RCC 7860 (cell line): ENCODE data around the gene HLX.
A peak's percentile ranks its signal among the peaks of the same experiment; 100 is the strongest.

Experiments
- DNase-seq: peaks from one replicate; pipeline ENCODE4 v3.0.0-alpha.2; 2015; ENCODE audit warnings: low spot score
- FAIRE-seq: peaks from 2 replicates; lab custom pipeline; 2012; peaks lifted over from hg19 to GRCh38; lab: Jason Lieb, UNC

The HLX gene

DNA sequence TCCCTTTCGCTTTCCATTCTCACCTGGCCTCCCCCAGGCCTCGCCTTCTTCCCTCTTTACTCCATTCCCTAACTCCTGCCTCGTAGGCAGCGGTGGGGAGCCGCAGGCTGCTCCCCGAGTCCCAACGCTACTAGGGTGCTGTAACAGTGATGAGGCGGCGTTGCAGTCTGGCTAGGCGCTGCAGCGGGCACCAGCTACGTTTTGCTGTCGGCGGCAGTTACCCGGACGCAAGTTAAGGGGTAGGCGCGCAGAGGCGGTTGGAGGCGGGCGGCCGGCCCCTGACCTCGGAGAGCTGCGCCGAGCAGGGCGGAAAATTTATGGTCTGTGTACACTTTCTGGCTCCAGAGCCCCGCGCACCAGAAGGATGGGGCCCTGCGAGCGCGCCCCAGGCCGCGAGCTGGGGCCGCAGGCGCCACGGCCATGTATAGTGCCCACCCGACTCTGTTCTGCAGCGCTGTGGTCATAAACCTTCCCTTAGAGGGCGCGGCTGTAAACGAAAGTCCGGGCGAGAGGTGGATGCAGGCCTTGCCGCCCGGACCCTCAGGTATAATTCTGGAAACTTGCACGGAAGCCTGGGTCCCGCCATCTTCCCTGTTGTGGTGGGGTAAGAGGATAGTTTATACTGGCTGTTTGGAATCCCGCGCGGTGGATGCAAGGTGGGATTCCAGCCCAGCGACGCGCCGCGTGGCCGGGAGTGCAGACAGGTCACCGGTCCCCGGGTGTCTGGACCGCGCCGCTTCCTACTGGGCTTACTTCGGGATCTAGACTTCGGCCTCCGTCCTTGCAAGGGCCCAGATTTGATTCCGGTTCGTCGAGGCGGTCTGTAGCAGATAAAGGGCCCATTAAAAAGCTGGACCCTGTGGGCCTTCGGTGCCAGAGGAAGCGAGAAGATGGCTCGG, 15.0 kb downstream of the HLX start:
- no peak for DNase-seq

DNA sequence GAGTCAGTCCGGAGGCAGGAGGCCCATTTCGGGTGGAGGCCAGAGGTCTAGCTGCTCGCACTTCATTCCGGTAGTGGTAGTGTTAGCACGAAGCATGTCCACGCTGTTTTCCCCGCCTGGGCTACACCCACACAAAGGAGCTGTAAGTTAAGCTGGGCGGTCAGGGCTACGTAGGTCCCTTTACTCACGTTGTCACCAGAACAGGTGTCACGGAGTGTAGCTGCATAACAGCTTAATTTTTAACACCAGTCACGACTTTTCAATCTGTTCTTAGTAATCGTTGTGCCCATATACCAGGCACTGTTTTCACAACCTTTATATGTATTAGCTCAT, 15.6 kb downstream of the HLX start:
- no peak for FAIRE-seq
- DNase-seq: no peak

More for the DNA sequence above, 15.0 kb downstream of the HLX start:
- FAIRE-seq: no peak

DNA sequence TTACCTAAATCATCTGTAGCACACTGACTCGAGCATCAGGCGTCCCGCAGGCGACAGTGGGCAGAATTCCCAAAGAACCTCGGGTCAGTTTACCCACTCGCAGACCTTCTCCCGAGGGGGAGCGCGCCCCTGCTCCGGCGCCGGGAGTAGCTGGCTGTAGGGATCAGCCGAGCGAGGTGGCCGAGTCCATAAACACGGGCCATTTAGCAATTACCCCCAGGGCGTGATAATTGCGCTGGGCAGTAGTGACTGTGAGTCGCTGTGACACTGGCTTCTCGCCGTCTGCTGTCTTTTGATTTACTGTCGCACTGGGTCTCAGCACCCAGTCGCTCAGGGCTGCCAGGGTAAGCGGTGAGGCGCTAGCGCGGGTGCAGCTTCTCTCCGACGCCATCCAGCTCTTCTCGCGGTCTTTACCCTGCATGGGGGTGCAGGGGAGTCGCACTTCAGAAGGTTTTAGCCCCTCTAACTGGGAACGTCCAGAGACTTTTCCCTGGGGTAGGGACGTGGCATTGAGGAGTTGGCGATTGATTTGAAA, 16.2 kb downstream of the HLX start:
- DNase-seq: no peak
- FAIRE-seq: no peak

DNA sequence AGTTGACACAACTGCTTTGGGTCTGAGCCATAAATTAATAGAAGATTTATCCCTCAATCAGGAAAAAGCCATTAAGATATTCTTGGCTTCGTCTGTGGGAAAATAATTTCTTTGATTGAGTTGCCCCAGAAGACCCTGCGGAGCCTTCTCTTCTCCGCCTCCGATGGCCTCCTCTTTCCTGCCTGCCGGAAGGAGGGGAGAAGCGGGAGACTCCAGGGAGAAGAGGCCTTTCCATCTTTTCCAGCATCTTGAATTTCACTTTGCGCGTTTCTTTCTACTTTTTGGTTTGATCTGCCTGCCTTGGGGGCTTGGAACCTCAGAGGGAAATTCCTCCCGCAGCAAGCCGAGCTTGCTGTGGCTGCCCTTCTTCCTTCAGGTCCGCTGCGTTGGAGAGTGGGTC, 16.8 kb downstream of the HLX start:
- FAIRE-seq: no peak
- DNase-seq: no peak

DNA sequence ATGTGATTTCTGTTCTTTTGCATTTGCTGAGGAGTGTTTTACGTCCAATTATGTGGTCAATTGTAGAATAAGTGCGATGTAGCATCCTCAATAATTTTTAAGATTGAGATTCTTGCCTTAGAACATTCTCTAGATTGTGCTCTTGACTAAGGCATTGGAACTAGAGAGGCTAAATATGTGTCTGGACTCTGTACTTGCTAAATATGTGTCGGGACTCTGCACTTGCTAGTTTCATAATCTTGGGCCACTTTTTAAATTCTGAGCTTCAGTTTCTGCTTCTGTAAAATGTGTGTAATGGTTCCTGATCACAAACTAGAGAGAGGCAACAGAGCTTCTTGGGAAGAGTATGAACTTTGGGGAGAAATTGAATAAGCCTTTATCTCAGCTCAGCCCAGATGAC, 21.6 kb downstream of the HLX start:
- FAIRE-seq (no peak), DNase-seq (no peak)

DNA sequence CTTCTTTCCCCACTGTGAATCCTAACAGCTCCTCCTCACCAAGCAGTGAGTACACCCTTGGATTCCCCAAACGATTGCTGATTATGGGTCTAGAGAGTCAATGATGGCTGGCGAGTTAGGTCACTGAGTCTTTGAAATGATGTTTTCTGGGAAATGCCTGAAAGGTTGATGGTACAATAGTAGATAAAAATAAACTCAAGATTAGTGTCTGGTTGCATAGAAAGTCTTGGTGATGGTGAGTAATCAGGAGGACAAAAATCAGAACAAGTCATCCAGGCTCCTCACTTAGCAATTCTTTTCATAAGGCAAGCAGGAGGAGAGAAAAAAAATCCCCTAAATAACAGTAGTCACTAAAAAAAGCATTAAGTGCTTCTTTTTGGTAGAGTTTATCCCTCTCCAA, 22.6 kb downstream of the HLX start:
- DNase-seq: no peak
- FAIRE-seq: no peak

DNA sequence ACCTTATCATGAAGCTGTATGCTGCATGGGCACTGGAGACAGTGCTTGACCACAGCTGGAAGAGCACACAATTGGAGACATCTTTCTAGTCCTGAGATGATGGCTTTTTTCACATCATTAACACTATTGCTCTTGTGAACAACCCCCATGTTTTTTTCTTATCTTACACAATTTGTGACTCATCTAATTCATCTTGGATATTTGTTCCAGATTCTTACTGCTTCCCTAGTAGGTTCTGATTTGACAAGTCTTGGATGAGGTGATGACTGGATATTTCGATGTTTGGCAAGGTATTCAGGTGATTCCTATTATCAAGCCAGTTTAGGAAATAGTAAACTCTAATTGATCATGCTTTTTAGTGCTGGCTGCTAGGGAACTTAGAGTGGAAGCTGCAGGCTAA, 23.7 kb downstream of the HLX start:
- DNase-seq: no peak
- no peak for FAIRE-seq

DNA sequence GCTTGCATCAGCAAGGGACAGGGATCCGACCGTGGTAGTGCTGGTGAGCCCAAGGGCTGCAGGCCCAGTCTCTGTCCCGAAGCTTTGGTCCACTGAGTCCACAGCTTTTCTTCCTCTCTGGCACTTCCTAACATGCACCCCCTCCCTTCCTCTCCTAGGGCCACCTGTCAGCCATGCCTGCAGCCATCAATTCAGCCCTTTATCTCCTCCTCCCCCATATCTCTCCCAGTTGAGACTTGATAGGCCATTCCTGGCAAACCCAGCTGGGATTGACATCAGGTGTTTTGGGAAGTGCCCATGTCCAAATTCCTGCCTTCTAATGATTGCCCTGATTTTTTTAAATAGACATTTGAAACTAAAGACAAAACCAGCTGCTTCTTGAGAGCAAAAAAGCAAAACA, 25.6 kb downstream of the HLX start:
- DNase-seq (no peak), FAIRE-seq (no peak)

DNA sequence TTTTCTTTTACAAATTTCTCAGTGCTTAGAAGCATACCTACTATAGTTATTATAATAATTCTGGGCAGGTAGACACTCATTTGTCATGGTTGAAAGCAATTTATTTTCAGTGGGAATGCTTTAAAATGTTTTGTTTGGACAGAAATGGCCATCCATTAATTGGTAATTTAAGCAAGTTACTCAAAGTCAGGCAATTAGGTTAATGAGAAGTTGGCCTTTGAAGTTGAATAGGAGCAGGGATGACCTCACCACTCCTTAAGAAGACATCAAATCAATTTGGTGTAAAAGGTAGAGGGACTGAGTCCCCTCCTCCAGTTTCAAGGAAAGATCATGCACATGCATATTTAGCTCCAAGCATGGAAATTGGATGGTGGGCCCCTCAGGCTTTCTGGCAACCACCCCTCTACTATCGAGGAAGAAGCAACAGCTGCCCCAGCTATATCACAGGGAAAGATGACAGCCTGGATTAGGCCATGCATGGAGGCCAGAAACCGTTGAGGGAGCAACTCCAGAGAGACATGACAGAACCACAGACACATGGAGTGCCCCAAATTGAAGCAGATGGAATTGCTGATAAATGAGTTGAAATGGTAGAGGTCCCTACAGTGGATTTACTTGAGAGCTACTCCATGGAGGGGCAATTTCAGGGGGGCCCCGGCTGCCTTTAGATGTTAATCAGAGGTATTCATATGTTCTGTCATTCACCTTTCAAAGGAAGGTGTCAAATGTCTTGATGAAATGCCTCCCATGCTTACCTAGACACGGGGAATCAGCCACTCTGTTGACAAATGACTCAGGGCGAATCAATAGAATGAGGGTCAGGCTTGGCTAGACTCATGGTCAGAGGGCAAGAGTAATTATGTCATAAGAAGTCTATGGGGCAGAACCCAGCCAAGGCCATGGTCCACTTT, 26.7 kb downstream of the HLX start:
- peak; percentile 68 for FAIRE-seq
- peak; percentile 69 for DNase-seq

DNA sequence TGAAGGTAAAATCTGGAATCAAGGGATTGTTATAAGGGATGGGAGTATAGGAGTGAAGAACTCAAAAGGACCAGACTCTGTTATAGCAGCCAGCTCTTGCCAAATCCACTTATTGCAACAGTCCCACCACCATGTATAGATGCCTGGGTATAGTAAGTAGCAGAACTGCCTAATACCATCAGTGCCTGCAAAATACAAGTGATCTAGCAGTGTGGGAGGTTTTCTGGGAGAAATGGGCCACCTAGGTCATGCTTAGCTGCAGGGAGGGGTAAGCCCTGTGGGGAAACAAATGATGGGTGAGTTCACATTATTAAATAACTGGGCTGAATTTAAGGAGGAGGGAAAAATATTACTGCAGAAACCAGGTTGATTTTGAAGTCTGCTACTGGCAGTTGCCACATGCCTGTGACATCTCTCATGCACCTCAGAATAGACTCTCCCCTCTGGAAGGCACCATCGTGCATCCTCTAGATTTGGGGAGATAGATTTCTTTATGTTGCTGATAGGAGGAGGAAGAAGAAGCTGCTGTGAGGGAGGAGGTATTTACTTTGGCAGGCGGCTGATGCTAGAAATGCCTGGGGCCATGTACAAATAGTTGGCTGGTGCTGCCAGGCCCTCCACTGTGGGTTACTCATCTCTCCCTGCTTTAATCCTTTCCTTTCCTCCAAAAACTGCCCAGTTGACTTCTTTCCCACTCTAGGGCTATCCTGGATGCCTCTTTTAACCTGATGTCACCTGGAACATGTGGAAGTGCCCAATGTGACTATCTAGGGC, 27.5 kb downstream of the HLX start:
- FAIRE-seq (no peak), DNase-seq (no peak)

DNA sequence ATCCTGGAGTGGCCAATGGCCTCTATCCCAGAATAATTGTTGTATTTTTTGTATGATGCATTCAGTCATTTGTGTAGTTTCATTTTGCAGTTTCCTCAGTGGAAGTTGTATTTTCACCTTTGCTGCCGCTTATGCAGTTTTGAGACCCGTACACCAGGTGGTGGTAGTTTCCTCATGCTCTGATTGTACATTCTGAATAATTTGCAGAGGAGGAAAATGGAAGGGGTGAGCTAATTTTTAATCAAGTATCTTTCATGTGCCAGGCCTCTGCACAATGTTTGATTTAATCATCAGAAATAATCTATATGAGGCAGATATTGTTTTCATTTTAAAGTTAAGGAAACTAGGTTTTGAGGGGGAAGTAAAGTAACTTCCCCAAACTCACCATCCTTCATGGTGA, 29.5 kb downstream of the HLX start:
- no peak for DNase-seq
- FAIRE-seq: peak; percentile 26

DNA sequence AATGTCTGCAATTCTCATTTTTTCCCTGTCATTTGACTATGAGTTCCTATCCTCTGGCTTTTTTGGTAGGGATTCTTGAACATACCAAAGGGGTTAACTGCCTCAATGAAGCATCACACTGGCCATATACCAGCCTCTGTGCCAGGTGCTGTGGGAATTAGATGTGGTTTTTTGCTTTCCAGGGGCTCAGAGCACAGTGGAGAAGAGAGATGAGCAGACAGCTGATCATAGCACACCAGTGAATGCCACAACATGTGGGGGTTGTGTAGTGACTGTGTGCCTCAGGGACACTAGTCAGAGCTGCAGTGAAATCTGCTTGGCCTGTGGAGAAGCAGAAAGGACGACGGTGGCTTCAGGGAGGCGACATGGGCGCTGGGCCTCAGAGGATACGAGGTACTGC, 30.8 kb downstream of the HLX start:
- no peak for DNase-seq
- no peak for FAIRE-seq

DNA sequence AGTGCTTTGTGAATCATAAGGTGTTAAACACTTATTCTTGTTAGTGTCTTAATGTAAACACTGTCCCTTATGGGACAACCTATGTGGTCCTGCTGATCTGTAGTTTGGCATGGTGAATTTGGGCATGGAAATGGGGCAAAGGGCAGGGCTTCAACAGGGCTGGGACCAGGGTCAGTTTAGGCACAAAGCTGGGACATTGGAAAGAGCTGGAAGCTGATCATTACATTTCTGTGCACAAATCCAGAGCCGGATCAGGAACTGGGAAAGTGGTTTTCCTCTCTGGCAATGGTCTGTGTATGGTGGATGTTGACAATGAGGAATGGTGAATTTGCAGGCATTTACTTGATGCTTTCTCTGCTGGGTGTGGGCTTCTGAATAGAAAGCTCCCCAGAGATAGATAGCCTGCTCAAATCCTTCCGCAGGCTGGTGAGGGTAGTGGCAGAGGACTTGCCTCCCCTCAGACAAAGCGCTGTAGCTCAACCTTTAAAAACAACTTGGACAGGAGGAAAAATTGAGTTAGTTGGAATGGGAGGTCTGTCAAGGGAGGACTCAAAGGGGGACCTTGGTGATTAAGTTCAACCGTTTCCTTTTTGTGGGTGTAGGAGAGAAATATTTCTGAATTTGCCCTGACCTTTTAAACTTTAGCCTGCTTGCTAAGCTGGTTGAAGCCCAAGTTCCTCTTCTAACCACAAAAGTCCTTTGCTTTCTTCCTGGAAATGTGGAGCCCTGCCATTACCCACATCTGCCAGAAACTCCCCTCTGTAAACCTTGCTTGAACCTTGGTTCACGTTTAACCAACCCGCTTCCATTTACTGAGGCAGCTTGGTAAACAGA, 35.3 kb downstream of the HLX start:
- peak; percentile 21 for DNase-seq
- FAIRE-seq: peak; percentile 89

DNA sequence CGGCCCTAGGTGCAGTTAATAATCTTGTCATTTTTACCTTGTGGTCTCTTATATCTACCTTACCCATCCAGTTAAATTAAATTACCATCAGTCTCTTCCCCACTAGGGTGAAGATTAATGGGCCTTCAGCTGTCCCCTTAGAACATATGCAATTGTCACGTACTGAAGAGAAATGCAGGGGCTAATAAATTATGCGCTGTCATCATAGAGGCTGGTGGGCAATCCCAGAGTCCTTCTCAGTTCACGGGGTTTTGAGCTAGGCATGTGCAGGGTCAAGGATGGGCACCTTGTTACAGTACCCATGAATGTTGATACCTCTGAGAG, 35.8 kb downstream of the HLX start:
- DNase-seq: no peak
- FAIRE-seq: no peak

DNA sequence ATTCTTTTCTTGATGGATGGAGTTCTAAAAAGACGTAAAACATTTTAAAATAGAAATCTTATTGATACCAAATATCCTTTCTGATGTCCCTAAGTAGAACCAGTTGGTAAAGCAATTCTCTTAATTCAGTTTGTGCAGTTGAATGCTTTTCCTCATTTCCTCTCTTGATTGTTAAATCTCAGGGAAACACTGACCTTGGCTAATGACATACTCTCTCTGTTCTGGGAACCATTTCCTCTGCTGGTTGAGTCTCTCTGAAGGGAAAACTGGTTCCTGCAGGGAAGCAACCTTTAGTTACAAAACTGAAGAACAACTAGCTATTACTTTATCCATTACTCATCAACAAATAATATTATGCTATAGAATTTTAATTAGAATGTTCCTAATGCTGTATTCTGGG, 36.7 kb downstream of the HLX start:
- FAIRE-seq (no peak), DNase-seq (no peak)

DNA sequence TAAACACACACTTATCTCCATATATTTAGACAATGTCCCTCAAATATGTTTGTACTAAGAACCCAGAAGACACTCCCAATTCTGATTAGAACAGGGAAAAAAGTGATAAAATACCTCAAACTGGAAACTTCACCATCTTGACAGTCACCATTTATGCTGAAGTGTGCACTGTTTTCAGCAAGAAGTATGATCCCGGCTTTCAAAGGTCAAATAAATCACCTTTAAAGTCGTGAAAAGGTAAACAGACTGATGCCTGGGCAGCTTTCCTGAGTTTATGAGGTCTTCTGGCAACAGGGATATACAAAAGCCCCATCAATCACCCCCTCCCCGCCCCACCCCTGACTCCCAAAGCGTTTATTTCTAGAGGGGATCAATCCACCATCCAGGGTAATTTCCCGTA, 37.9 kb downstream of the HLX start:
- no peak for DNase-seq
- no peak for FAIRE-seq

DNA sequence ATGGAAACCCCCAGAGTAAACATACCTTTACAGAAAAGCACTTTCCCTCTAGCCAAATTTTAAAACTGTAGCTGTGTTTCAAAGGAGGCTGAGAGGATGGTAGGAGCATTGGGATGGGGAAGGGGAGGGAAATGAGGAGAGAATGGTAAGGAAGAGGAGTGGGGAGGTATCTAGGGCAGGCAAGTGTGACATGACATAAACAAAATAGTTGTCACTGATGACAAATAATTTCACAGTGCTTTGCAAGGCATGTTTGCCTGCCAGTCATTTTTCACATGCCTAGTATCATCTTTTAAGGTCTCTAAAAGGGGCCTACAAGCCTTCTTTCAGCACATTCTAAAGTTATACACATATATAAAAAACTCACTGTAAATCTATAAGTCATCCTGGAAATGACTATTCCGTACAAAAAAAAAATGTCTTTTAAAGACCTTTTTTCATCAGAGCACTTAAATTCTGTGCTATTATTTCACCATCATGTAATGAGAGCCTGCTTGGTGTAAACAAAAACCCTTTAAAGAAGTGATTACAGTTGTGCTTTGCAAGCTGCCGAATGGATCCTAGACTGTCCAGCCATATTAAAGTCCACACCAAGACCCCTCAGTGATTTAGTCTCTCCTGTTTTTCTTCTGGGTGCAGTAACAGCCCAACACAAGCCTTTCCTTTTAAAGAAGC, 38.4 kb downstream of the HLX start:
- DNase-seq (no peak), FAIRE-seq (no peak)

DNA sequence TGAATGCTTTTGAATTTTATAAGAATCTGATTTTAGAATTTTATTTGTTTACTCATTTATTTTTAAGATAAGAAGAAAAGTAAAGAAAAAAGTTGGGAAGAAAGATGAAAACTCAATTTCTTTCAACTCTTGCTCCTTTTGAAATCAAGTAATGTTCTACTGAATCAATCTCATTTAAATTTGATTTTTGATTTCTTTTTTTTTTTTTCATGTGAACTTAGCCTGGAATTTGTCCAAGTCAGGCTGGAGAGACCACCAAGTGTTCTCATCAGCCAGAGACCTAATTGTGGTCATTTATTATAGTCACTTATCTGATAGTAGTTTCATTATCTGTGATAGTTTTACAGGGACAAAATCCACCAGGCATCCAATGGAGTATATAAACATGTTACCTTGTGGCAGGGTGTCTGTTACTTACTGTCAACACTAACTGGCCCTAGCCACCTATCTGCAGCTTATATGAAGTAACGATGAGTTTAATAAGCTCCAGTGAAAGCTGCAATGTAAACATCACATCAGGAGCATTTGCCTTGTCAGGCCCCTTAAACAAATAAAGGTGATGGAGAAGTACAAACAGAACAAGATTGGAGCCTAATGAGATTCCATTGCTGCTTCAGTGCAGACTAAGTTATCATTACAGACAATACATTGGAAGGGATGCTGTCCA, 39.2 kb downstream of the HLX start:
- FAIRE-seq (peak; percentile 2), DNase-seq (no peak)

DNA sequence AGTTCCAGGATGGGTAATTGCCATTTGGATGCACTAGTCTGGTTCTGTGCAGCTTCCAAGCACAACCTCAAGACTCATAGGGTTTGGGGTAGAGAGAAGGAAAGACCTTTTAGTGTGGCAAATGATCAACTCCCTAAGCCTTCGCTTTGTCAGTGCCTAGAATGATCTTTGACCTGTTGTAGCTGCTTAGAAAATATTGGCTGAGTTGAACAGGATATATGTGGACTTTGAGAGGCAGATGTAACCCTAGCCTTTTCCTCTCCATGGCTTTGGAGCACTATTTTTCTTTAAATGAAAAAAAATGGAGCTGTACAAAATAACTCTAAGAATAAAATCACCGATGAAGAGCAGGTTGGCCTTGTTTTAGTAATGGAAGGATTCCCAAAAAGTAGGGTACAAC, 41.7 kb downstream of the HLX start:
- FAIRE-seq: no peak

More for the DNA sequence above, 41.7 kb downstream of the HLX start:
- DNase-seq: no peak
